HepG2 (cell line): Measurements from ENCODE around the gene ZER1. TPM values are rescaled to one million over a fixed set of nuclear protein-coding genes. Genes with fewer than 3 reads are reported as not detected.
A peak's percentile ranks its signal among the peaks of the same experiment; 100 is the strongest.

ENCODE experiments used
- ELF3 ChIP-seq: IDR thresholded peaks from 2 replicates; pipeline ENCODE4 v1.6.1; 2016; ENCODE audit warnings: missing genetic modification reagents, missing compliant biosample characterization
- GATAD2A ChIP-seq: IDR thresholded peaks from 2 replicates; pipeline ENCODE4 v1.6.1; 2016
- MYNN ChIP-seq: sonication (generic); formaldehyde crosslinking; IDR thresholded peaks from 2 replicates; pipeline ENCODE4 v1.4.0; 2020; ENCODE audit warnings: mild to moderate bottlenecking, low read depth, missing genetic modification reagents
- NONO ChIP-seq, 2 experiments: fragments of 450-650 bp in 1 of 2; sonication (generic) in 1 of 2; formaldehyde crosslinking in 1 of 2; IDR thresholded peaks in 1 of 2; conservative IDR thresholded peaks in 1 of 2; 2 replicates each; pipeline versions ENCODE4 v1.6.1 to v1.8.0; 2017 to 2022; ENCODE audit warnings: mild to moderate bottlenecking in 1 of 2, missing genetic modification reagents in 1 of 2, moderate library complexity in 1 of 2
- WIZ ChIP-seq: sonication (generic); formaldehyde crosslinking; IDR thresholded peaks from 2 replicates; pipeline ENCODE4 v1.5.1; 2020; ENCODE audit warnings: mild to moderate bottlenecking, missing genetic modification reagents
- ZFAT ChIP-seq: sonication (generic); formaldehyde crosslinking; conservative IDR thresholded peaks from 2 replicates; pipeline ENCODE4 v1.8.1; 2023; ENCODE audit warnings: missing genetic modification reagents, inconsistent platforms
- ZKSCAN1 ChIP-seq: fragments of 150-350 bp; IDR thresholded peaks from 2 replicates; pipeline ENCODE4 v1.6.1; 2014; ENCODE audit warnings: low read length
- ZNF383 ChIP-seq: sonication (generic); formaldehyde crosslinking; IDR thresholded peaks from 2 replicates; pipeline ENCODE4 v1.4.0; 2020; ENCODE audit warnings: missing genetic modification reagents, mild to moderate bottlenecking, borderline replicate concordance
- ZNF572 ChIP-seq: sonication (generic); formaldehyde crosslinking; IDR thresholded peaks from 2 replicates; pipeline ENCODE4 v1.5.1; 2020; ENCODE audit warnings: mild to moderate bottlenecking, missing genetic modification reagents
- ZNF878 ChIP-seq: sonication (generic); formaldehyde crosslinking; IDR thresholded peaks from 2 replicates; pipeline ENCODE4 v1.8.1; 2023; ENCODE audit warnings: mild to moderate bottlenecking, missing genetic modification reagents, moderate library complexity
- polyA plus RNA-seq, 8 experiments: library from polyadenylated mRNA; depleted of rRNA in 3 of 8; stranded (reverse) in 7 of 8; unstranded in 1 of 8; fragments of >200 nt; fragmentation: Illumina TruSeq in 4 of 8; extraction: Trizol in 4 of 8; gene quantifications; 2 replicates each; pipeline versions ENCODE4 v1.2.1 to v1.2.3, GENCODE V29; 2011 to 2016; ENCODE audit warnings: low read depth in 4 of 8, missing spikeins in 1 of 8, mixed read lengths in 1 of 8; ENCODE audit not compliant: insufficient read depth in 1 of 8
- total RNA-seq, 5 experiments: library from RNA; depleted of rRNA; stranded (reverse); fragments of >200 nt; fragmentation: Illumina TruSeq; extraction: Trizol; gene quantifications; 2 replicates each; pipeline ENCODE4 v1.2.3, GENCODE V29; 2016; ENCODE audit warnings: low read depth in 1 of 5
- TF ChIP-seq, protein P1 (sequence below): IDR thresholded peaks from 2 replicates; pipeline ENCODE4 v1.4.0; 2020; ENCODE audit warnings: mild to moderate bottlenecking, missing genetic modification reagents
- TF ChIP-seq, protein P2 (sequence below): sonication (generic); formaldehyde crosslinking; IDR thresholded peaks from 2 replicates; pipeline ENCODE4 v1.4.0; 2020; ENCODE audit warnings: mild to moderate bottlenecking, missing genetic modification reagents
- TF ChIP-seq, protein P3 (sequence below): sonication (generic); formaldehyde crosslinking; IDR thresholded peaks from 2 replicates; pipeline ENCODE4 v1.5.0; 2020; ENCODE audit warnings: mild to moderate bottlenecking, missing genetic modification reagents
- TF ChIP-seq, protein P4 (sequence below): sonication (generic); formaldehyde crosslinking; IDR thresholded peaks from 2 replicates; pipeline ENCODE4 v1.4.0; 2020; ENCODE audit warnings: missing genetic modification reagents, mild to moderate bottlenecking, borderline replicate concordance

ZER1 gene
- total and polyA plus RNA-seq, 2 of the 13 experiments (the other 11 are each of a cell fraction or from before 2014, with no cell fraction given), result 7.7 to 40.0 TPM

DNA sequence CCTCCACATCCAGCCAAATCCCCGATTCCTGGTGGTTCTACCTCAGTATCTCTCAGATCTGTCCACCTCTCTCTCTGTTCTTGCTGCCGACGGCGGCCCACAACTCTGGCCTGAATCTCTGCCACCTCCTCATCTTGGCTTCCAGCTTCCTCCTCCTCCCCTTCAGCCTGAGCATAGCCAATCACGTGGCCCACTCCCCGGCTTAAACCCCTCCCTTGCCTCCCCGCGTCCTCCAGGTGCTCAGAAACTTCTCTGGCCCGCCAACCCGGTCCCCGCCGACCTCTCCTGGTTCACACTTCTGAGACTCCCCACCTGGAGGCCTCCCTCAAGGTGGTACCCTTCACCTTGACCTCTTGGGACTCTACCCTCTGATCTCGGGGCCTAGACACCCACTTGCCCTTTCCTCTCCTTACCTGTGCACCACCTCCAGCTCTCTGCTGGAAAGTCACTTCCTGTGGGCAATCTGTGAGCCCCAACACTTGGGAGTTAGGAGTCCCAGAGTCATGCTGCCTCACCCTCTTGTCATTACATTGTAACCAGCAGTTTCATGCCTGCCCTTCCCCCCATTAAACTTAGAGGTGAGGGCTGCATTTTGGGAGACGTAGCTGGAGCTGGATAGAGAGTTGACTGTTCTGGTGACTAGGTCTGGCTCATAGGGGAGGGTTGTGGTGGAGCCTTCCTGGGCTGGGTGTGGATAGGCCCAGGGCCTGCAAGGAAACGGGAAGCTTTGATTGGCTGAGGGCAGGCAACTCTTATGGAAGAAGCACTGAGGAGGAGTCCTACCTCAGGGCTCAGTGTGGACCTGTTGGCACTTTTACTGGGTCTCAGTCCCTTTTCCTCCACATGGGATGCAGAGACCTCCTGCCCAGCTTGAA is 87.2 kb downstream of the ZER1 start (continued):
- TF ChIP-seq ZNF383 (0 out of 2 replicates have a peak, but pooled peaks have one; percentile 43), ZNF878 (CRISPR knock-in tag) (peak; percentile 52; the same call in 1 of the 2 replicates), ELF3 (CRISPR knock-in tag) (0 out of 2 replicates have a peak, but pooled peaks have one; percentile 50), ZKSCAN1 (no peak), GATAD2A (CRISPR knock-in tag) (peak; percentile 36; the same call in 1 of the 2 replicates), WIZ (CRISPR knock-in tag) (no peak), MYNN (CRISPR knock-in tag) (no peak), ZFAT (CRISPR knock-in tag) (no peak), ZNF572 (CRISPR knock-in tag) (peak; percentile 95; the same call in 1 of the 2 replicates), NONO (IDR thresholded peaks at IDR 0.05) (no peak), NONO (CRISPR knock-in tag; conservative IDR thresholded peaks at IDR 0.05) (peak; percentile 47; the same call in 1 of the 2 replicates)
- TF ChIP-seq, protein P1, sequence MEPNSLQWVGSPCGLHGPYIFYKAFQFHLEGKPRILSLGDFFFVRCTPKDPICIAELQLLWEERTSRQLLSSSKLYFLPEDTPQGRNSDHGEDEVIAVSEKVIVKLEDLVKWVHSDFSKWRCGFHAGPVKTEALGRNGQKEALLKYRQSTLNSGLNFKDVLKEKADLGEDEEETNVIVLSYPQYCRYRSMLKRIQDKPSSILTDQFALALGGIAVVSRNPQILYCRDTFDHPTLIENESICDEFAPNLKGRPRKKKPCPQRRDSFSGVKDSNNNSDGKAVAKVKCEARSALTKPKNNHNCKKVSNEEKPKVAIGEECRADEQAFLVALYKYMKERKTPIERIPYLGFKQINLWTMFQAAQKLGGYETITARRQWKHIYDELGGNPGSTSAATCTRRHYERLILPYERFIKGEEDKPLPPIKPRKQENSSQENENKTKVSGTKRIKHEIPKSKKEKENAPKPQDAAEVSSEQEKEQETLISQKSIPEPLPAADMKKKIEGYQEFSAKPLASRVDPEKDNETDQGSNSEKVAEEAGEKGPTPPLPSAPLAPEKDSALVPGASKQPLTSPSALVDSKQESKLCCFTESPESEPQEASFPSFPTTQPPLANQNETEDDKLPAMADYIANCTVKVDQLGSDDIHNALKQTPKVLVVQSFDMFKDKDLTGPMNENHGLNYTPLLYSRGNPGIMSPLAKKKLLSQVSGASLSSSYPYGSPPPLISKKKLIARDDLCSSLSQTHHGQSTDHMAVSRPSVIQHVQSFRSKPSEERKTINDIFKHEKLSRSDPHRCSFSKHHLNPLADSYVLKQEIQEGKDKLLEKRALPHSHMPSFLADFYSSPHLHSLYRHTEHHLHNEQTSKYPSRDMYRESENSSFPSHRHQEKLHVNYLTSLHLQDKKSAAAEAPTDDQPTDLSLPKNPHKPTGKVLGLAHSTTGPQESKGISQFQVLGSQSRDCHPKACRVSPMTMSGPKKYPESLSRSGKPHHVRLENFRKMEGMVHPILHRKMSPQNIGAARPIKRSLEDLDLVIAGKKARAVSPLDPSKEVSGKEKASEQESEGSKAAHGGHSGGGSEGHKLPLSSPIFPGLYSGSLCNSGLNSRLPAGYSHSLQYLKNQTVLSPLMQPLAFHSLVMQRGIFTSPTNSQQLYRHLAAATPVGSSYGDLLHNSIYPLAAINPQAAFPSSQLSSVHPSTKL (CRISPR knock-in tag), result no peak
- TF ChIP-seq, protein P2, sequence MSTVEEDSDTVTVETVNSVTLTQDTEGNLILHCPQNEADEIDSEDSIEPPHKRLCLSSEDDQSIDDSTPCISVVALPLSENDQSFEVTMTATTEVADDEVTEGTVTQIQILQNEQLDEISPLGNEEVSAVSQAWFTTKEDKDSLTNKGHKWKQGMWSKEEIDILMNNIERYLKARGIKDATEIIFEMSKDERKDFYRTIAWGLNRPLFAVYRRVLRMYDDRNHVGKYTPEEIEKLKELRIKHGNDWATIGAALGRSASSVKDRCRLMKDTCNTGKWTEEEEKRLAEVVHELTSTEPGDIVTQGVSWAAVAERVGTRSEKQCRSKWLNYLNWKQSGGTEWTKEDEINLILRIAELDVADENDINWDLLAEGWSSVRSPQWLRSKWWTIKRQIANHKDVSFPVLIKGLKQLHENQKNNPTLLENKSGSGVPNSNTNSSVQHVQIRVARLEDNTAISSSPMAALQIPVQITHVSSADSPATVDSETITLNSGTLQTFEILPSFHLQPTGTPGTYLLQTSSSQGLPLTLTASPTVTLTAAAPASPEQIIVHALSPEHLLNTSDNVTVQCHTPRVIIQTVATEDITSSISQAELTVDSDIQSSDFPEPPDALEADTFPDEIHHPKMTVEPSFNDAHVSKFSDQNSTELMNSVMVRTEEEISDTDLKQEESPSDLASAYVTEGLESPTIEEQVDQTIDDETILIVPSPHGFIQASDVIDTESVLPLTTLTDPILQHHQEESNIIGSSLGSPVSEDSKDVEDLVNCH (CRISPR knock-in tag), result no peak
- TF ChIP-seq, protein P3, sequence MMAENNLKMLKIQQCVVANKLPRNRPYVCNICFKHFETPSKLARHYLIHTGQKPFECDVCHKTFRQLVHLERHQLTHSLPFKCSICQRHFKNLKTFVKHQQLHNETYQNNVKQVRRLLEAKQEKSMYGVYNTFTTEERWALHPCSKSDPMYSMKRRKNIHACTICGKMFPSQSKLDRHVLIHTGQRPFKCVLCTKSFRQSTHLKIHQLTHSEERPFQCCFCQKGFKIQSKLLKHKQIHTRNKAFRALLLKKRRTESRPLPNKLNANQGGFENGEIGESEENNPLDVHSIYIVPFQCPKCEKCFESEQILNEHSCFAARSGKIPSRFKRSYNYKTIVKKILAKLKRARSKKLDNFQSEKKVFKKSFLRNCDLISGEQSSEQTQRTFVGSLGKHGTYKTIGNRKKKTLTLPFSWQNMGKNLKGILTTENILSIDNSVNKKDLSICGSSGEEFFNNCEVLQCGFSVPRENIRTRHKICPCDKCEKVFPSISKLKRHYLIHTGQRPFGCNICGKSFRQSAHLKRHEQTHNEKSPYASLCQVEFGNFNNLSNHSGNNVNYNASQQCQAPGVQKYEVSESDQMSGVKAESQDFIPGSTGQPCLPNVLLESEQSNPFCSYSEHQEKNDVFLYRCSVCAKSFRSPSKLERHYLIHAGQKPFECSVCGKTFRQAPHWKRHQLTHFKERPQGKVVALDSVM (CRISPR knock-in tag), result no peak; the same call in 1 of the 2 replicates
- TF ChIP-seq, protein P4, sequence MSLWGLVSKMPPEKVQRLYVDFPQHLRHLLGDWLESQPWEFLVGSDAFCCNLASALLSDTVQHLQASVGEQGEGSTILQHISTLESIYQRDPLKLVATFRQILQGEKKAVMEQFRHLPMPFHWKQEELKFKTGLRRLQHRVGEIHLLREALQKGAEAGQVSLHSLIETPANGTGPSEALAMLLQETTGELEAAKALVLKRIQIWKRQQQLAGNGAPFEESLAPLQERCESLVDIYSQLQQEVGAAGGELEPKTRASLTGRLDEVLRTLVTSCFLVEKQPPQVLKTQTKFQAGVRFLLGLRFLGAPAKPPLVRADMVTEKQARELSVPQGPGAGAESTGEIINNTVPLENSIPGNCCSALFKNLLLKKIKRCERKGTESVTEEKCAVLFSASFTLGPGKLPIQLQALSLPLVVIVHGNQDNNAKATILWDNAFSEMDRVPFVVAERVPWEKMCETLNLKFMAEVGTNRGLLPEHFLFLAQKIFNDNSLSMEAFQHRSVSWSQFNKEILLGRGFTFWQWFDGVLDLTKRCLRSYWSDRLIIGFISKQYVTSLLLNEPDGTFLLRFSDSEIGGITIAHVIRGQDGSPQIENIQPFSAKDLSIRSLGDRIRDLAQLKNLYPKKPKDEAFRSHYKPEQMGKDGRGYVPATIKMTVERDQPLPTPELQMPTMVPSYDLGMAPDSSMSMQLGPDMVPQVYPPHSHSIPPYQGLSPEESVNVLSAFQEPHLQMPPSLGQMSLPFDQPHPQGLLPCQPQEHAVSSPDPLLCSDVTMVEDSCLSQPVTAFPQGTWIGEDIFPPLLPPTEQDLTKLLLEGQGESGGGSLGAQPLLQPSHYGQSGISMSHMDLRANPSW (CRISPR knock-in tag), result no peak
